SK-N-SH (cell line): ENCODE data around the gene CACNG5. TPM values are rescaled to one million over a fixed set of nuclear protein-coding genes. Genes with fewer than 3 reads are reported as not detected.

ENCODE experiments used
- CTCF ChIA-PET: fragments of 300-600, 350-600 bp; formaldehyde crosslinking; extraction: SDS; loops from one replicate; lab custom pipeline; 2021; lab: Yijun Ruan, JAX
- POLR2A ChIA-PET: fragments of 350-600 bp; sonication (Branson Sonifier 250); formaldehyde crosslinking; extraction: SDS; loops from one replicate; lab custom pipeline; 2020; ENCODE audit warnings: antibody characterized with exemption, inconsistent platforms; lab: Yijun Ruan, JAX
- DNase-seq: peaks from one replicate; pipeline ENCODE4 v3.0.0; 2012
- H2AFZ ChIP-seq: fragments of 200-600 bp; sonication (generic); 2 replicates; pipeline ENCODE4 v1.8.1; 2016; ENCODE audit warnings: antibody characterized with exemption, mild to moderate bottlenecking, low read depth
- H3F3A ChIP-seq: fragments of 200-600 bp; sonication (generic); replicated peaks from 2 replicates; pipeline ENCODE3; 2016; ENCODE audit warnings: antibody characterized with exemption, mild to moderate bottlenecking; ENCODE audit not compliant: insufficient read depth
- H3K27ac ChIP-seq, 2 experiments: fragments of 200-500 bp in 1 of 2; fragments of 200-600 bp in 1 of 2; sonication (Bioruptor generic) in 1 of 2; sonication (generic), shearing (Covaris generic) in 1 of 2; 2 replicates each; pipeline versions ENCODE4 v1.5.1 to v1.6.1; 2014 to 2016; ENCODE audit warnings: low read depth in 2 of 2, inconsistent platforms in 1 of 2, low read length in 1 of 2, mild to moderate bottlenecking in 1 of 2, mixed read lengths in 1 of 2
- H3K27me3 ChIP-seq: fragments of 200-600 bp; sonication (generic), shearing (Covaris generic); 2 replicates; pipeline ENCODE4 v1.6.1; 2016; ENCODE audit warnings: mixed run types; ENCODE audit not compliant: insufficient read depth
- H3K36me3 ChIP-seq, 2 experiments: fragments of 200-500 bp in 1 of 2; fragments of 200-600 bp in 1 of 2; sonication (Bioruptor generic) in 1 of 2; sonication (generic) in 1 of 2; replicated peaks in 1 of 2; 2 replicates each; pipeline versions ENCODE3 to v1.5.1; 2014 to 2016; ENCODE audit warnings: low read length in 1 of 2, mild to moderate bottlenecking in 1 of 2; ENCODE audit not compliant: insufficient read depth in 2 of 2, control insufficient read depth in 1 of 2
- H3K4me1 ChIP-seq, 2 experiments: fragments of 200-500 bp in 1 of 2; fragments of 200-600 bp in 1 of 2; sonication (Bioruptor generic) in 1 of 2; sonication (generic), shearing (Covaris generic) in 1 of 2; 2 replicates each; pipeline versions ENCODE4 v1.5.1 to v1.6.1; 2014 to 2016; ENCODE audit warnings: low read depth in 1 of 2, low read length in 1 of 2, mixed run types in 1 of 2; ENCODE audit not compliant: insufficient read depth in 2 of 2, control insufficient read depth in 1 of 2
- H3K4me2 ChIP-seq: fragments of 200-600 bp; sonication (generic), shearing (Covaris generic); 2 replicates; pipeline ENCODE4 v1.6.1; 2017; ENCODE audit warnings: mixed run types
- H3K4me3 ChIP-seq, 2 experiments: fragments of 200-500 bp in 1 of 2; fragments of 200-600 bp in 1 of 2; sonication (Bioruptor generic) in 1 of 2; sonication (generic), shearing (Covaris generic) in 1 of 2; 2 replicates each; pipeline versions ENCODE4 v1.5.1 to v1.8.1; 2014 to 2016; ENCODE audit warnings: low read depth in 2 of 2, inconsistent platforms in 1 of 2, low read length in 1 of 2, mild to moderate bottlenecking in 1 of 2, mixed read lengths in 1 of 2, moderate library complexity in 1 of 2
- H3K79me2 ChIP-seq: fragments of 200-600 bp; sonication (generic); 2 replicates; pipeline ENCODE4 v1.8.1; 2017; ENCODE audit warnings: mild to moderate bottlenecking; ENCODE audit not compliant: insufficient read depth
- H3K9ac ChIP-seq: fragments of 200-600 bp; sonication (generic); 2 replicates; pipeline ENCODE4 v1.6.1; 2017; ENCODE audit warnings: mixed run types
- H3K9me2 ChIP-seq: fragments of 200-600 bp; sonication (generic); 2 replicates; pipeline ENCODE4 v1.6.1; 2017; ENCODE audit warnings: mixed run types
- H3K9me3 ChIP-seq: fragments of 200-600 bp; sonication (generic); 2 replicates; pipeline ENCODE4 v1.6.1; 2017; ENCODE audit warnings: mixed run types, mild to moderate bottlenecking, moderate library complexity
- H4K20me1 ChIP-seq: fragments of 200-600 bp; sonication (generic); 2 replicates; pipeline ENCODE4 v1.6.1; 2017; ENCODE audit warnings: mild to moderate bottlenecking, mixed run types; ENCODE audit not compliant: insufficient read depth
- EP300 ChIP-seq, 2 experiments: IDR thresholded peaks; 2 replicates each; pipeline versions ENCODE4 v1.4.0 to v1.6.1; 2012; ENCODE audit warnings: borderline replicate concordance in 1 of 2, low read depth in 1 of 2, low read length in 1 of 2
- EZH2phosphoT487 ChIP-seq: fragments of 200-600 bp; sonication (generic); IDR thresholded peaks from 2 replicates; pipeline ENCODE4 v1.6.1; 2017; ENCODE audit warnings: low read depth, mixed run types, mild to moderate bottlenecking, antibody characterized with exemption, moderate library complexity, borderline replicate concordance
- FOXJ3 ChIP-seq: sonication (generic); formaldehyde crosslinking; IDR thresholded peaks from 2 replicates; pipeline ENCODE4 v1.5.1; 2020; ENCODE audit warnings: mild to moderate bottlenecking, missing genetic modification reagents
- GABPA ChIP-seq: IDR thresholded peaks from 2 replicates; pipeline ENCODE4 v1.4.0; 2012; ENCODE audit warnings: low read depth, mild to moderate bottlenecking
- RAD21 ChIP-seq: IDR thresholded peaks from 2 replicates; pipeline ENCODE4 v1.6.1; 2012; ENCODE audit warnings: mild to moderate bottlenecking, low read length
- RCOR1 ChIP-seq: fragments of 150-350 bp; IDR thresholded peaks from 2 replicates; pipeline ENCODE4 v1.6.1; 2017; ENCODE audit warnings: antibody characterized with exemption, low read length
- RFX5 ChIP-seq: IDR thresholded peaks from 2 replicates; pipeline ENCODE4 v1.6.1; 2012; ENCODE audit warnings: mild to moderate bottlenecking, improper control_type of control experiment, low read length
- RXRA ChIP-seq: IDR thresholded peaks from 2 replicates; pipeline ENCODE4 v1.4.0; 2012; ENCODE audit warnings: low read depth, mild to moderate bottlenecking, borderline replicate concordance
- SIN3A ChIP-seq: IDR thresholded peaks from 2 replicates; pipeline ENCODE4 v1.6.1; 2012; ENCODE audit warnings: low read depth, mild to moderate bottlenecking, low read length, moderate library complexity, borderline replicate concordance
- TAF1 ChIP-seq: IDR thresholded peaks from 2 replicates; pipeline ENCODE4 v1.6.1; 2012; ENCODE audit warnings: low read depth, mild to moderate bottlenecking, low read length, moderate library complexity, borderline replicate concordance
- USF2 ChIP-seq: fragments of 150-350 bp; IDR thresholded peaks from 2 replicates; pipeline ENCODE4 v1.6.1; 2017; ENCODE audit warnings: antibody characterized with exemption, low read length, low read depth, borderline replicate concordance
- WGBS: methylation state at CpG from one replicate; pipeline ENCODE4 v1.1.6; 2017; ENCODE audit warnings: low lambda C conversion rate; 5-methylcytosine and 5-hydroxymethylcytosine counted together
- polyA plus RNA-seq, 3 experiments: library from polyadenylated mRNA; depleted of rRNA; stranded (reverse); fragments of >200 nt; gene quantifications; 2 replicates each; pipeline ENCODE4 v1.2.3, GENCODE V29; 2012
- TF ChIP-seq, protein P1 (sequence below): IDR thresholded peaks from 2 replicates; pipeline ENCODE4 v1.4.0; 2012; ENCODE audit warnings: low read depth, borderline replicate concordance

Gene CACNG5
- polyA plus RNA-seq, 1 of the 3 experiments (the other 2 are of a cell fraction), result 0.10 TPM

DNA sequence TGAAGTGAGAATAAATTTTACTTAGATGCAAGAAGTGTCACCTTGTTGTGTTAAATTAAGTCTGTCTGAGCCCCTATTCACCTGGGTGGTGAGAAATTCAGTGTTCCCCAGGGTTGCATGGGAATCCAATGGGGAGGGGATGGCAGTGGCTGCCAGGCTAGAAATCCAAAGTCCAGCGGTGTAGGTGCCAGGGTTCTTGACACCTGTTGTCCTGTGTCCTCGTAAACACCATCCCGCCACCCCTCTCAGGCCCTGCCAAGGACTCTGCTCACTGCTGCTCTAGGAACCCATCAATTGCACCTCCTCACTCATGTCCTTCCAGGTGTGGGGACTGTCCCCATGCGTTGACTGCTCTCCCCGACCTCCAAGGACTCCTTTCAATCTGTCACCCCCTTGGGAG is 58.9 kb downstream of the CACNG5 start:
- H3K27ac ChIP-seq, result no peak overlapping the region
- H3K9me2 ChIP-seq, result no peaks in the 10 kb centered on the region
- ChIA-PET POLR2A (no interaction called here), CTCF (no interaction called here)
- peaks cover 23% of the 10 kb centered on the region; the same call in 1 of the 2 replicates for H3K27me3 ChIP-seq
- no peaks in the 10 kb centered on the region; a peak in 1 of 4 replicates for H3K4me1 ChIP-seq
- no peaks in the 10 kb centered on the region for H3K79me2 ChIP-seq
- 66% methylated on average over 5 of the region's 5 CpGs for whole genome bisulfite sequencing
- DNase-seq, result no peak
- no peaks in the 10 kb centered on the region for H3F3A ChIP-seq
- no peak overlapping the region for H3K4me3 ChIP-seq
- no peaks in the 10 kb centered on the region for H4K20me1 ChIP-seq
- no peak overlapping the region for H3K4me2 ChIP-seq
- no peak overlapping the region for H2AFZ ChIP-seq
- H3K9ac ChIP-seq, result no peak overlapping the region
- H3K36me3 ChIP-seq, result no peaks in the 10 kb centered on the region
- TF ChIP-seq EP300 (IDR thresholded peaks at IDR 0.05; ENCODE audit: borderline replicate concordance in 1 of 2, low read depth in 1 of 2, low read length in 1 of 2), result no peak
- TF ChIP-seq TAF1, result no peak
- no peak for TF ChIP-seq GABPA
- no peak for TF ChIP-seq RAD21
- TF ChIP-seq RXRA, result no peak
- H3K9me3 ChIP-seq, result no peaks in the 10 kb centered on the region

GRCh38 chr17:66897141-66897540 is 62.2 kb downstream of the CACNG5 start:
- no peaks in the 10 kb centered on the region for H3K36me3 ChIP-seq
- H4K20me1 ChIP-seq, result no peaks in the 10 kb centered on the region
- CTCF ChIA-PET, result interaction anchor here (0.6 to 12.8 kb wide), 8 partner anchors 7 to 261 kb away, joined by 3 to 460 read pairs (median 4); no protein-coding TSS in a partner anchor
- 63% methylated on average over 9 of the region's 9 CpGs for WGBS
- no peaks in the 10 kb centered on the region for H3K9me2 ChIP-seq
- no peak for TF ChIP-seq RCOR1
- no peak for TF ChIP-seq FOXJ3 (CRISPR knock-in tag)
- no peak for TF ChIP-seq TAF1
- TF ChIP-seq, protein P1, sequence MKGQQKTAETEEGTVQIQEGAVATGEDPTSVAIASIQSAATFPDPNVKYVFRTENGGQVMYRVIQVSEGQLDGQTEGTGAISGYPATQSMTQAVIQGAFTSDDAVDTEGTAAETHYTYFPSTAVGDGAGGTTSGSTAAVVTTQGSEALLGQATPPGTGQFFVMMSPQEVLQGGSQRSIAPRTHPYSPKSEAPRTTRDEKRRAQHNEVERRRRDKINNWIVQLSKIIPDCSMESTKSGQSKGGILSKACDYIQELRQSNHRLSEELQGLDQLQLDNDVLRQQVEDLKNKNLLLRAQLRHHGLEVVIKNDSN, result no peak
- no peak for TF ChIP-seq RFX5
- no peak for TF ChIP-seq EZH2phosphoT487
- TF ChIP-seq SIN3A, result no peak
- no peak for TF ChIP-seq EP300 (IDR thresholded peaks at IDR 0.05; ENCODE audit: borderline replicate concordance in 1 of 2, low read depth in 1 of 2, low read length in 1 of 2)
- TF ChIP-seq USF2, result no peak
- no peak overlapping the region for H3K9ac ChIP-seq
- POLR2A ChIA-PET, result no interaction called here
- H3K27me3 ChIP-seq, result peaks cover 18% of the 10 kb centered on the region; the same call in 1 of the 2 replicates
- H3K9me3 ChIP-seq, result no peaks in the 10 kb centered on the region
- H3K79me2 ChIP-seq, result no peaks in the 10 kb centered on the region
- H3K4me3 ChIP-seq, result no peak overlapping the region
- no peaks in the 10 kb centered on the region for H3F3A ChIP-seq
- no peak overlapping the region for H3K4me2 ChIP-seq
- H3K4me1 ChIP-seq, result no peaks in the 10 kb centered on the region; a peak in 1 of 4 replicates
- H2AFZ ChIP-seq, result no peak overlapping the region
- no peak for DNase-seq
- no peak overlapping the region for H3K27ac ChIP-seq
